ENCODE results near the gene COL26A1.
"Not testable (repeated sequence)": the region's sequence is repeated elsewhere in the genome, so short reads cannot be mapped to it uniquely, and the experiment has no call there.

COL26A1 gene

DNA sequence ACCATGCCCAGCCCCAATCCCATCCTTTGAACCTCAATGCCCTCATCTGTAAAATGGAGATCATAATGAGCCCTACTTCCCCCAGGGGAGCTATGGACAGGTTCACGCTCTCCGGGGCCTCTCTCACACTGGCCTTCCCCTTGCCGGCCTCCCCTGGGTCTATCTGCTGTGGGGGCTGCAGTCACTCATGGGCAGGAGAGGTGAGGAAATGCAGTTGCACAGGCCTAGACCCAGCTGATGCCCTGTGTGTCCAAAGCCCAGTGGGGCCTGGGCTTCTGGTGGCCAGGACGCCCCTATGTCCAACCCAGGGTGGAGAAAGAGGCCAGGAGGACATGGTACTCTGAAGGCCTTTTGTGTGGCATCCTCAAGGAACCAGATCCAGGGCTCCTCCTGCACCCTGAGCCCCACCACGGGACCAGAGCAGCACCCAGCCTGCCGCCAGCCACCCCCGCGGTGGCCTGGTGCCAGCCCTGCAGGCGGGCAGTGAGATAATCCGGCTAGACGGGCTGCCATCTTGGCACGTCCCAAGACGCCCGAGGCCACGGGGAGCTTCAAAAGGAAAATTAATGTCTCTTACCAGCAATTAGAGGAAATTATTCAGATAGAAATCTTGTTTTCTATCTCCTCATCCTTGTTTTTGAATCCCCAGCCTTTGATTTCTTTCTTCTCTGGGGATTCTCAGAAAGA is 227.4 kb downstream of the COL26A1 start:
- in situ Hi-C loops (cut with MboI; ENCODE audit: low sequenced_read_pairs) = no loop called here

DNA sequence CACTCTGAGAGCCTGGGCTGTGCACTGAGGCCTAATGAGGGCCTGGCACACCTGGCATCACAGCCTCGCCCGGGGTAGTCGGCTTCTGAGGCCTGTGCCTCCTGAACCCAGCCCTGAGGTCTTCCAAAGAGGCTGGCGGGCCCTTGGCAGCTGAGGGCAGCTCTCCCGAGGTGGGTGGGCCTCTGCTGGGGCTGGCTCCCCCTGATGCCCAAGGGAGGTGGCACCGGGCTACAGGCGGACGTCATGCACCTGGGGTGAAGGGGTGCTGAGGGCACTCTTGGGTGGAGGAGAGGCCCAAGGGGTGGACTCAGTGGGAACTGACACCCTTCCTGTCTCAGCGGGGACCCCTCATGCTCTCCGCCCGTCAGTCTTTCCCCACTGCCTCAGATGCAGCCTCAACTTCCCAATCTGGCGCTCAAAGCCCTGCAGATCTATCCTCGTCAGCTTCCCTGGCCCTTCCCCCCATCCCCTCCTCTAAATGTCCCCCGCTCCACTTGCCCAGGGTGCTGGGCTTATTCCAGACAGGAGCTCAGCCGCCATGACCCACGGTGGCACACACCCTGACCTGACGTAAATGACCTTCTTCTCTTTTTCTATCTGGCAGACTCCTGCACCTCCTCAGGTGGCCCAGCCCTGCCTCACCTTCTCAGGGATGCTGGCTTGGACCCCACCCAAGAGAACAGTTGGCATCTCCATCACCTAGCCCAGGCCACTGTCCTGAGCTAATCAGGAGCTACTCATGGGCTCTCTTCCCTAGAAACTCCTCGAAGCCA is 228.2 kb downstream of the COL26A1 start:
- in situ Hi-C loops (cut with MboI; ENCODE audit: low sequenced_read_pairs) = no loop called here

DNA sequence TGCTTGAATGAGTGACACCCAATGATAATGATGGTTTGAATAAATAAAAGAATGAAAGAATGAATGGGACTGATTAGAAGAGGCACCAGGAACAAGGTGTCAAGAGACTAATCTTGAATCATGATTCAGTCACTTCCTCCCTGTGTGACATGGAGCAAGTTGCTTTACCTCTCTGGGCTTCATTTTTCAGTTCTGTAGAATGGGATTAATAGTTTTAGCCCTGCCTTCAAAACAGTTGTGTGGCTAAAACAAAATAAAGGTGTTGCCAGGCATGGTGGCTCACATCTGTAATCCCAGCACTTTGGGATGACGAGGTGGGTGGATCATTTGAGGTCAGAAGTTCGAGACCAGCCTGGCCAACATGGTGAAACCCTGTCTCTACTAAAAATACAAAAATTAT is 228.8 kb downstream of the COL26A1 start:
- in situ Hi-C loops (cut with MboI; ENCODE audit: low sequenced_read_pairs) = no loop called here

DNA sequence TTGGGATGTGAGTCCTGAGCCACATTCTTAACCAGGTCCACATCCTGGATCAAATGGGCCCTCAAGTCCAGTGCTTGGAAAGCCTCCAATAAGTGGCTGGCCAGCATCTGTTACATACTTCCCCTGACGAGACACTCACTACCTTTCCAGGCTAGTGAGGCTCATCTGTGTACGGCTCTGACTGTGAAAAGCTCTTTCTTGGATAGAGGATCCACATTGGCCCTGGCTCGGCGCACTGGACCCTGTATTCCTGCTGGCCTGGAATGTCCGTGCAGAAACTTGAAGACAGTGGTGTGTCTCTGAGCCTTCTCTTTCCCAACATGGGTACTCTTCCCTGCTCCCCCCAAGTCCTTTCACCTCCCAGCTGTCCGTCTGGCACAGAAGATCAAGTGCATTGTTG is 230.9 kb downstream of the COL26A1 start:
- in situ Hi-C loops (cut with MboI; ENCODE audit: low sequenced_read_pairs) = no loop called here

DNA sequence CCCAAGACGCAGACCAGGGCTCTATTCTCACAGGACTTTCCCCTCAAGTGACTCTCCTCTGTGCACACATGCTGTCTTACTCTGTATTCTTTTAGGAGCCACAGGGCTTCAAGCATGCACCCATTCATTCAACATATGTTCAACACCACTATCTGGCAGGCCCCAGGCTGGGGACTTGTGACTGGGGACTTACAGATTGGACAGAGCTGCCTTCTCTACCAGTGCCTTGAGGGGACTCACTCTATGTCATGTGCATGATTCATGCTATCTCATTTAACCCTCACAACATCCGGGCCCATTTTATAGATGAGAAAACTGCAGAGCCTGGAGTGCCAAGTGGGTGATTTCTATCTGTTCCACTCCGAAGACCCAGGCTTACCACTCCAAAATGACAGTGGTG is 232.1 kb downstream of the COL26A1 start:
- in situ Hi-C loops (cut with MboI; ENCODE audit: low sequenced_read_pairs) = no loop called here

DNA sequence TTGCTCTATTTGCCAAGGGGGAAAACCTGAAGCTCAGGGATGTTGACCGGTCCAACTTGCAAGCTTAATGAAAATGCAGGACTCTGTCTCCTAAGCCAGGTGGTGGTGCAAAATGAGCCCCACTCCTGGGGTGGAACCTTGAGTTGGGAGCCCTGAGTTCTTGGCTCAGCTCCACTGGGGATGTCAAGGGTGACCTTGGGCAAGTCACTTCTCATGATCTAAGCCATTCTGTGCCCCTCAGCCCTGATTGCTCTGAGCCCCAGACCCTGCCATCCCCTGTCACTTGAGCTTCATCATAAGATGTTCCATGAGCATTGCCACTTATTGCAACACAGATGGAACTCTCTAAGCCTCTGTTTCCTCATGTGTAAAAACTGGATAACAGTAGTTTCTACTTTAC is 232.6 kb downstream of the COL26A1 start:
- in situ Hi-C loops (cut with MboI; ENCODE audit: low sequenced_read_pairs) = no loop called here

DNA sequence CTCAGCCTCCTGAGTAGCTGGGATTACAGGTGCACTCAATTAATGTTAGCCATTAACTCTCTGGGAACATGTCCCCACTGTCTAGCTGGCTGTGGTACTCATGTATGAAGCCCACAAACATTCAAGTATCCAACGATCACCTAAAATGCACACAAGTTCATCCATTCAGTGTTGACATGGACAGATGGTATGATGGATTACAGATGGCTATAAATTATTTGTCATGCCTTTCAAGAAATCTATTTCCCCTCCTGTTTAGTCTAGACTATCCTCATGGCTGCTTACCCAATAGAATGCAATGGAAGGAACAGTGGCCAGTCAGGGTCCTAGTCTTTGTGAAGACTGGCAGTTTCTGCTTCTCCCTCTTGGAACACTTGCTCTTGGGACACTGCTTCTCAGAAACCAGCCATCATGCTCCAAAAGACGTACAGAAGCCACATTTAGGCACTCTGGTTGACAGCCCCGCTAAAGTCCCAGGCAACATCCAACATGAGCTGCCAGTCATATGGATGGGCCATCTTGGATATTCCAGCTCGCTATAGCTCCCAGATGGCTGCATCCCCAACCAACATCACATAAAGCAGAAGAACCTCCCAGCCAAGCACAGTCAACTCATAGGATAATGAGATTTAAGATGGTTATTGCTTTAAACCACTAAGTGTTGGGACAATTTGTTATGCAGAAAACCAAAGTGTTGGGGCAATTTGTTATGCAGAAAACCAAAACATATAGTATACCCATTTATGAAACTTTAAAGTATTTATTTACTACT is 233.3 kb downstream of the COL26A1 start:
- in situ Hi-C loops (cut with MboI; ENCODE audit: low sequenced_read_pairs) = no loop called here

DNA sequence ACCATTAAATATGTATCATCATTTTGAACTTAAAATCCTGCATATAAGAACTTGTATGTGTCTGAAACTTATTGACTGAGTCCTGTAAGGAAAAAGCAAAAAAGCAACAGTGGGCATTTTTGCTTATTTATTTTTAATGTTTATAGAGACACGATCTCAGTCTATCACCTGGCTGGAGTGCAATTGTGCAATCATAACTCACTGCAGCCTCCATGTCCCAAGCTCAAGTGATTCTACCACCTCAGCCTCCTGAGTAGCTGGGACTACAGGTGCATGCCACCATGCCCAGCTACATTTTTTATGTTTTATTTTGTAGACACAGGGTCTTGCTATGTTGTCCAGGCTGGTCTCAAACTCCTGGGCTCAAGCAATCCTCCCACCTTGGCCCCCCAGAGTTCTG is 234.2 kb downstream of the COL26A1 start:
- in situ Hi-C loops (cut with MboI; ENCODE audit: low sequenced_read_pairs) = no loop called here

DNA sequence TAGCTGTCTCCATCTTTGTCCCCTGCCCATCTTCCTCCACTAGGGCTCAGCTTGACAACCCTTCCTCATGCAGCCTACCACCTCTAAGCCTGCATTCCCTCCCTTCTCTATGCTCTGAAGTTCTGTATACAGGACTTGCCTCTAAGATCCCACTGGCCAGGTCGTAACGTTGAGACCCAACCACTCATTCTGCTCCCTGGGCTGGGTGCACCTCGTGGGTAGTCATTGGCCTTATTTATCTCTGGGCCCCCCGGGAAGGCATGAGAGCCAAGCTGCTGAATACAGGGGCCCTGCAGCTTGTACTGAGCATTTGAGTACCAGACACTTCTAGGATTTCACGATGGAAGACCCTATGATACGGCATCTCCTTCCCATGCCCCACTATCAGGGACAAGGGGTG is 235.3 kb downstream of the COL26A1 start:
- in situ Hi-C loops (cut with MboI; ENCODE audit: low sequenced_read_pairs) = no loop called here

DNA sequence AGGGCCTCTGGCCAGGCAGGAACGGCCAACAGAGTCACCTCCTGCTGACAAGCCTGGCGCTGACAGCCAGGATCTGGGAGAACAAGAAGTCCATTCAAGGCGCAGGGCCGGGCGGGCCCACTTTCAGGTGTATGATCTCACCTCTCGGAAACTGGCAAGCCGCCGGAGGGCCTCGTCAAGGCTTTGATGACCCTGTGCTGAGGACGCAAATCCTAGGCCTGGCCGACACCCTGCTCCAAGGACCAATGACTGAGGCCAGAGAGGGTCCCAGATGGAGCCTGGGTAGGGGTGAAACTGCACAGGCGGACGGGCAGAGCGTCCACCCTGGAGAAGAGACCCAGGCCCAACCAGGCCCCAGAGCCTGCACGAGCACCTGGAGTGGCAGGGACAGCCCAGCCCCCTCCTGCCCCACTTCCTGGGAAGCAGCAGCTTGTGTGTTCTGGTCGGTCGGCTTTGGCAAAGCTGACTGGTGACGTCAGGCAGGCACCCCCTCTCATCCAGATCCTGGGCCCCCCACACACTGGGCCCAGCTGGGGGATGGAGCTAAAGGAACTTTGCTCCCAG is 235.8 kb downstream of the COL26A1 start:
- in situ Hi-C loops (cut with MboI; ENCODE audit: low sequenced_read_pairs) = no loop called here

DNA sequence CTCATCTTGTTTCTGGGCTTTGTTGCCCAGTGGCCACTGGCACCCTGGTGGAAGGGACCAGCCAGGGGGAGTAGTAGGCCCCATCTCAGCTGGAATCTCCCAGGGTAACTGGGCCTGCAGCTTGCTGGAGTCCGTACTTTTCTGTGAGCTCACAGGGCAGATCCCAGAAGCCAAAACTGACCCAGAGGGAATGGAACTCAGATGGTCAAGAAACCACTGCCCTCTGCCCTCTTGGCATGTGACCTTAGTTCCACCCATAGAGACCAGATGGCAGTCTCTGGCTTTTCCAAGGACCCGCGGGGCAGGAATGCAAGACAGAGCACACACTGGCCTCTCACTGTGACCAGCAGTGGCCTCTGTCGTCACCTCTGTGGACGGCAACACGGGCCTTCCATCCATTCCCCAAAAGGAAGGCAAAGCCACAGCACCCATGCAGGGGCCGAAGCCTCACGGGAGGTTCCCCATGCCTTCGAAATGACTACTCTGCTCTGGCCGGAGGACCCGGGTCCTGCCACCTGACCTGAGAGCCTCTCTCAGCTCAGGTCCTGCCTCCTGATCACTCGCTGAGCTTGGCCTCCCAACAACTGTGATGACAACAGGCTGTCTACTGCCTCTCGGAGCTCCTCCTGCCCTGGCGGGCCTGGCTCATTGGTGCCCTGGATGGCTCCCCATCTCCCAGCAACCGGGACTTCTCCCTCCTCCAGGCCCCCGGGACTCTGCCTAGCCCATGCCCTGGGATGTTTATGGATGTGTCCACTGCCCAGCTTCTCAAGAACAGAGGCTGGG is 236.5 kb downstream of the COL26A1 start:
- in situ Hi-C loops (cut with MboI; ENCODE audit: low sequenced_read_pairs) = no loop called here

DNA sequence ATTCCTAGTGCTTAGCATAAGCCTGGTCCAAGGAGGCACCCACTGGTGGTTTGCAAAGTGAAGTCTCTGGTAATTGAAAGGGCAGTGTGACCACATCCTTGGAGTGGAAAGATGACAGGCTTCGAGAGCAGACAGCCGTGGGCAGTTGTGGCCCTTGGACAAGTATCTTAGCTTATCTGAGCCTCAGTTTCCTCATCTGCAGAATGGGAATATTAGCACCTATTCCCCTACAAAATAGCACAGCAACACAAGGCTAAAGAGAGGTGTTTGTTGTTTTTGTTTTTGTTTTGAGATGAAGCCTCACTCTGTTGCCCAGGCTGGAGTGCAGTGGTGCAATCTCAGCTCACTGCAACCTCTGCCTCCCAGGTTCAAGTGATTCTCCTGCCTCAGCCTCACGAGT is 237.1 kb downstream of the COL26A1 start:
- in situ Hi-C loops (cut with MboI; ENCODE audit: low sequenced_read_pairs) = no loop called here

DNA sequence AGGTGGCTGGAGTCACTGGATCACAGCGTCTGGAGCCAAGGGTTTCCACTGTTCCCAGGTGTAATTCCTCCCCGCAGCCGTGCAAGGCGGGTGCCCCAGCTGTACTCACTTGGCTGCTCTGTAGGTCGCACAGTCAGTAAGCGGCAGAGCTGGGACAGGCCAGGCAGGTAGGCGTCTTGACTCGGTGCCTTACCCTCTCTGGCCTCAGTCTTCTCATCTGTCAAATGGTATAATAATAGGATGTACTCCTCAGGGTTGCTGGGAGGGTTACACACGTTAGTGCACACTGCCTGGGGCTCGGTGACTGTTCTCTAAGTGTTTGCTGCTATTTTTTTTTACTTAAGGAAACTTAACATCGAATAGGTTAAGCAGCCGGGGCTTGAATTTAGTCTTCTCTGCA is 239.4 kb downstream of the COL26A1 start:
- in situ Hi-C loops (cut with MboI; ENCODE audit: low sequenced_read_pairs) = no loop called here

DNA sequence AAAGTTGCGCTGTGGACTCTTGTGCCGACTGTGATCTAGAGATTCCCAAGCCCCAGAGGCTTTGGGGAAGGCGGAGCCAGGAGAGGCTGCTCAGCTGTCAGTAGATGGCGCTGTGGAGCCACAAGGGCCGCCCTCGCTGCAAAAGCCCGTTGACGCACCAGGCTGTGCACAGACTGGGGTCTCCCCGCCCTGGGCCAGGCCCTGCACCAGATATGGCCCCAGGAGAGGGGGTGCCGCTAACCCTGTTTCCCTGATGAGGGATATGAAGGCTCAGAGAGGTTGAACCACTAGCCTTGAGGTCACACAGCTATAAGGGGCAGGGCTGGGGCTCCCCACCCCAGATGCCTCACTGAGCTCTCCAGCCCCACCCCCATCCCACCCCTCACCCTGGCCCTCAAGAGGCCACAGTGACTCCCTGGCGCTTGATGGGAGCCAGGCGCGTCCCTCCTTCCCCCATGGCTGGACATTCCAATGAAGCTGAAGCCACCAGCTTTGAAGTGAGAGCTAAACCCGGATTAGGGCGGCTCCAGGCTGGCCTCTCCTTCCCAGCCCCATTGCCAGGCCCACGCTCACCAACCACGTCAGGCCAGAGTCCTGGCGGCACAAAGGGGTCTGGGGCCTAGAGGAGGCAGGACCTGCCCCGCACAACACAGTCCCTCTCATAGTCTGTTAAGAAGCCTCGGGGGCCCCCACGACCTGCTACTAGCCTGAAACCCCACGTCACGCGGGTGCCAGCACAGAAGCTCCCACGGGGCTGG is 240.0 kb downstream of the COL26A1 start:
- in situ Hi-C loops (cut with MboI; ENCODE audit: low sequenced_read_pairs) = no loop called here

DNA sequence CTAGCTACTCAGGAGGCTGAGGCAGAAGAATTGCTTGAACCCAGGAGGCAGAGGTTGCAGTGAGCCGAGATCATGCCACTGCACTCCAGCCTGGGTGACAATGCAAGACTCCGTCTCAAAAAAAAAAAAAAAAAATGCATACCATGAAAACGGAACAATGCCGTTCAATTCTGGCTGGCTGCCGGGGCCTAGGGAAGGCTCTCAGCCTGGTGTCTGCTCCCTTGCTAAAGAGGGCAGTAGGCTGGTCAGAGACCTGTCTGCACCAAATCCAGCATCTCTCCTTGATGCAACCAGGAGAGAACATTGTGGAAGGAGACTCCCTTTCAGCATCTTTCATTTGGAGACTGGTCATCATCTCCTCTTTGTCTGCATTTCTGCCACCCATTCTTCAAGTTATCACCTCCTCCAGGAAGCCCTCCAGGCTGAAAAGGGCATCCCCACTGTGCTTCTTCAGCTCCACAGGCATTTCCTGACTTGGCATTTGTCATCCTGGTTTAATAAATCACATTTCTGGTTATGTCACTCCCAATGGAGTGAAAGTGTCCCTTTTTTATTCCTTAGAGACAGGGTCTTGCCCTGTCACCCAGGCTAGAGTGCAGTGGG is 241.8 kb downstream of the COL26A1 start:
- in situ Hi-C loops (cut with MboI; ENCODE audit: low sequenced_read_pairs) = no loop called here

DNA sequence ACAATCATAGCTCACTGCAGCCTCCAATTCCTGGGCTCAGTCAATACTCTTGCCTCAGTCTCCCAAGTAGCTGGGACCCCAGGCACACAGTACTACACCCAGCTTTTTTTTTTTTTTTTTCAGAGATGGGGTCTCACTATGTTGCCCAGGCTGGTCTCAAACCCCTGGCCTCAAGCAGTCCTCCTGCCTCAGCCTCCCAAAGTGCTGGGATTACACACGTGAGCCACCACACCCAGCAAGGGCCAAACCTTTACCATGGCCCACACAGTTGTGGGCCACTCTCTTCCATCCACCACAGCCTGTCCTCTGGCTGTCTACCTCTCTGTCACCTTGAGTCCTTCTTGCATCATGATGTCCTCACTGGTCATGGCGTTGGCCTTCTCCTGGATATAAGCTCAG is 242.3 kb downstream of the COL26A1 start:
- in situ Hi-C loops (cut with MboI; ENCODE audit: low sequenced_read_pairs) = not testable (repeated sequence)

DNA sequence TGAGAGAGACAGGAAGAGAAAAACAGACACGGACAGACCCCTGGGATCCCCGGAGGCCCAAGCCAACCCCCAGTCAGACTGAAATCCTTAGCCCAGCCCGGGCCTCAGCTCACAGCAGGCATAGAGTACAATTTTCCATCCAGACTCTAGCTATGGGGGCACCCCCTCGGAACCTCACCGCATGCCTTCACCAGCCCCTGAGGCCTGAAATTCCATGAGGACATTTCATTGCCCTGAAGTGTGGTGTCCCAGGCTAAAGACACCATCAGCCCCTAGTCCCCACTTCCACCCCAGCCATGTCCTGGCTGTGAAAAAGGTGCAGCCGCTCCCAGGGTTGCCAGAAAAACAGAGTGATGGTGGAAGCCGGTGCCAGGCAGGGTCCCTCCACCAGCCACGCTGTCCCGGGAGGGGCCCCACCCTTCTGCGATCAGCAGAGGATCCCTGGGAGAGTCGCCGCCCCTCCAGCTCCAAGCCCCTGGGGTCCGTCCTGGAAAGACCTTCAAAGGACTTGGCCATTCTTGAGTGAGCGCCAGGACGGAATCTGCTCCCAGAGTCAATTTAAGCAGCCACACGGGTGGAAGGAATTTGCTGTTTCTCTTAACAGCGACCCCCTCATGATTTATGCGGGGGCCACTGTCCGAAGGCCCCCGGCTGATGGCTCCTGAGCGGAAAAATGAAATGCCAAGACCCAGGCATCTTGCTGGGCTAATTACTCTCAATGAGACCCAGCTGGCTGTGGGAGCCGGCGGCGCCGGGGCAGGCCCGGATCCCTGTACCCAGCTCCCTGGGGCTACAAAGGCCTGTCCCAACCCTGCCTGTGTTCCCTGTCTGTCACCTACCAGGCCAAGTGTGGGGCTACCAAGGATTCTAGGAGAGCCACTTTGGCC is 243.2 kb downstream of the COL26A1 start:
- in situ Hi-C loops (cut with MboI; ENCODE audit: low sequenced_read_pairs) = no loop called here

DNA sequence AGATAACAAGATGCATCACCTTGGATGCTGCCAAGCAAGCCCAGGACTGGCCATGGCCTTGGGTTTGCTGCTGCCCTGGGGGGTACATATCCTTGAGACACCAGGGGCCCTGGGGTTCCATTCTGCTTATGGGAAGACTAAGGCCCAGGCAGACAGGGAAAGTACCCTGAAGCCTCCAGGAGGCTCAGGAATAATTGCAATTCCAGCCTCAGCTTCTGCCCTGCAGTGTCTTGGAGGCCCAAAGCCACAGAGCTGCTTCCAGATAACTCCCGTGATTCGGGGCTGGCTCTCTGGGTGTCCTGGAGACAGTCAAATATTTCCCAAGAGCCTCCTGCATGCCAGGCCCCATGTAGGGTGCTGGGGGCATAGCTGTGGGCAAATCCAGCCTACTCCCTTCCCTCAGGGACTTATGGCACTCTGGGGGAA is 243.8 kb downstream of the COL26A1 start:
- in situ Hi-C loops (cut with MboI; ENCODE audit: low sequenced_read_pairs) = no loop called here
